22Rv1 (cell line): ENCODE data around the gene PCDH20.
A peak's percentile ranks its signal among the peaks of the same experiment; 100 is the strongest.

Source experiments
- H3K27ac ChIP-seq: fragments of 450-650 bp; 2 replicates; pipeline ENCODE4 v1.5.1; 2017
- ZFX ChIP-seq: fragments of 450-650 bp; IDR thresholded peaks from 2 replicates; pipeline ENCODE4 v1.6.1; 2017; ENCODE audit warnings: antibody characterized with exemption, borderline replicate concordance
- TF ChIP-seq, protein P1 (sequence below): fragments of 450-650 bp; IDR thresholded peaks from 2 replicates; pipeline ENCODE4 v1.5.1; 2017; ENCODE audit warnings: mild to moderate bottlenecking

The PCDH20 gene

DNA sequence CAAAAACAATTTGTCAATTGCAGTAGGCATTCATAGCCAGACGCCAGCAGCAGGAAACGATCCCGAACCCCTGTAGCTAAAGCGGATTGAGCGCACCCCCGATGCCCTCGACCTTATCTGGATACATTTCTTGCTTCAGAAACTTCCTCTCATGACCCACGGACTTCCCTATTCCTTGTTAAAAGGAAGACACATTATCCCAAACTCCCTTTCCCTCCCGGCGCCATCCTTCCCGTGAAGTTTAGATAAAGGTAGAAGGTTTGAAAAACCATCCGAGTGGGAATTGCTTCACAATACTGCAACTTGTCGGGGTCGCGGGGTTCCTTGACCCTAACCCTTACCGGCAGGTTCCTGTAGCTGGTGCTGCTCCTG, 977 bp downstream of the PCDH20 start:
- H3K27ac ChIP-seq = peak overlapping the region; percentile 93
- TF ChIP-seq, protein P1, sequence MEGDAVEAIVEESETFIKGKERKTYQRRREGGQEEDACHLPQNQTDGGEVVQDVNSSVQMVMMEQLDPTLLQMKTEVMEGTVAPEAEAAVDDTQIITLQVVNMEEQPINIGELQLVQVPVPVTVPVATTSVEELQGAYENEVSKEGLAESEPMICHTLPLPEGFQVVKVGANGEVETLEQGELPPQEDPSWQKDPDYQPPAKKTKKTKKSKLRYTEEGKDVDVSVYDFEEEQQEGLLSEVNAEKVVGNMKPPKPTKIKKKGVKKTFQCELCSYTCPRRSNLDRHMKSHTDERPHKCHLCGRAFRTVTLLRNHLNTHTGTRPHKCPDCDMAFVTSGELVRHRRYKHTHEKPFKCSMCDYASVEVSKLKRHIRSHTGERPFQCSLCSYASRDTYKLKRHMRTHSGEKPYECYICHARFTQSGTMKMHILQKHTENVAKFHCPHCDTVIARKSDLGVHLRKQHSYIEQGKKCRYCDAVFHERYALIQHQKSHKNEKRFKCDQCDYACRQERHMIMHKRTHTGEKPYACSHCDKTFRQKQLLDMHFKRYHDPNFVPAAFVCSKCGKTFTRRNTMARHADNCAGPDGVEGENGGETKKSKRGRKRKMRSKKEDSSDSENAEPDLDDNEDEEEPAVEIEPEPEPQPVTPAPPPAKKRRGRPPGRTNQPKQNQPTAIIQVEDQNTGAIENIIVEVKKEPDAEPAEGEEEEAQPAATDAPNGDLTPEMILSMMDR = no peak
- TF ChIP-seq ZFX = no peak

DNA sequence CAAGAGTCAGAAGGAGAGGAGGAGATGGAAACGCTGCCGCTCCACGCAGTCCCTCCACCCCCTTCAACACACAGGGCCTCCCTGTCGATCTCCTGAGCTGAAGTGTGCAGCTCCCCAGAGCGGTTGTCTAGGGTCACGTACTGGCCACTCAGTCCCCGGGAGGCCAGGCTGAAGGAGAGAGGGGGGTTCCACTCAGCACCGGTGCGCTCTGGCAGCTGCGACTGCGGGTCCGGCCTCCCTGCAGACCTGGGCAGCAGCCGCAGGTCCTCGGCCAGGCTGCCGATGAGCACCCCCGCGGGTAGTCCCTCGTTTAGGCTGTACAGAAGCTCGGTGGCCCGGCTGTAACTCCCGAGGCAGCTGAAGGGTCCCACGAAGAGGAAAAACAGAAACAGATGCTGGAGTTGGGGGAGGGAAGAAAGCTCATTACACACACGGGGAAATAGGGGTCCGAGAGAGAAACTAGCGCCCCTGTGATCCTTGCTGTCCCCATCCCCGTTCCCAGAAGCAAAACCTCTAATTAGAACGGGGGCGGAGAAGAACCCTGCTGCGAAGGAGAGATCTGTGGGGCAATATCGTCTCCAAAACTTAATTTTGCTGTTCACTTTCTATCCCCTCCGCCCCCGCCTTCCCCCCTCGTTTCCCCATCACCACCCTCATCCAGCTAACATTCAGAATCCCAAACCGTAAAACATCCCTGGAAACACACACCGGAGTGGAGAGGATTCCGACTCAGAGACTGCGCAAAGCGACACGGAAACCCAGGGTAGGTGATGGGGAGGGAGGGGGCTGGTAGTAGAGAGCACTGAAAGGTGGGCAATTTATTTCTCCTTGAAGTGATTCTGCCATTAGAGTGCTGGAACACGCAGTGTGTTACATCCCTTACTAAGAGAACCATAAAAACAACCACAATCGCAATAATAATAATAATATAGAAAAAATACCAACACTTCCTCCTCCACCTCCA, 1.8 kb downstream of the PCDH20 start:
- peak overlapping the region; percentile 93 for H3K27ac ChIP-seq
- TF ChIP-seq ZFX = no peak
- TF ChIP-seq, protein P1 = no peak

DNA sequence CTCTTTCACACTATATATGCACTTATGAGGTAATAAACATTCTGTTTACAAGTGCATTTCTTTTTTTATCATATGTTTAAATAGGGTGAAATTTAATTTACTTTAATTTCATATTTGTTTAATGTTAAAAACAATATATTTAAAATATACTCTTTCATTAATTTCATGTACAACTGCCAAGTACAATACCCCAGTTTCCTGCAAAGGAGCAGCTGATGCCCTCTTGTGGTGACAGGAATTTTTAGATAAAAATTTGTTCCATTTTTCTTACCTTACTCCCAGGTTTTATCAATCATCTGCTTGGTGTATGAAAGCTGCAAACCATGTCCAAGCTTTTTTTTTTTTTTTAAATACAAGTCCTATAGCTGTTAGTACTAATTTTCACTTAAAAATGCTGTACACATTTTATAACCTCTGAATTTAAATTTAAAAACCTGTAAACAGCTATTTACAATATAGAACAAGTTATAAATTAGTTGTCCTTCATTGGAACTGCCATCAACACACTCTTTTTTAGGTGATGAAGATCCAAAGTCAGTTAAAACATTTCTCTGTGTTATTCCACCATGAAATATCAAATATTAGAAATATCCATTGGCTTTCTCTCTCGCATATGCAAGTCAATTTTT, 4.9 kb downstream of the PCDH20 start:
- no peak overlapping the region for H3K27ac ChIP-seq
- TF ChIP-seq, protein P1 = peak; percentile 88
- TF ChIP-seq ZFX = no peak

DNA sequence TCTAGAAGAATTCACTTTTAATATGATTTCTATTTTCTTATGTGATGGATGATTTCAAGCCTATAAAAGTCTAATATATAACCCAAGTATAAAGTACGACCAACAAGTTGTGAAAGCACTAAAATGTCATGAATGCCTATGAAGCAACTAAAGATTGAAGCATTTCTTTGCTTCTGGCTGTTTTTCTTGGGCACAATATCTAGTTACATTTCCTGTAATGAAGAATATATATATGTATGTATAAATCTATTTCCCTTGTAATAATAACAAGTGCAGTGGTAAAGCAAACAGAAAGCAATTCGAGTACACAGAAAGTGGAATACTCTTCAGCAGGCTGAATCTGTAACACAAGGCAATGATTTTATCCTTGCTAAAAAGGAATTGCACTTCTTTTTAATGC, 5.4 kb downstream of the PCDH20 start:
- TF ChIP-seq, protein P1 = no peak
- no peak overlapping the region for H3K27ac ChIP-seq

DNA sequence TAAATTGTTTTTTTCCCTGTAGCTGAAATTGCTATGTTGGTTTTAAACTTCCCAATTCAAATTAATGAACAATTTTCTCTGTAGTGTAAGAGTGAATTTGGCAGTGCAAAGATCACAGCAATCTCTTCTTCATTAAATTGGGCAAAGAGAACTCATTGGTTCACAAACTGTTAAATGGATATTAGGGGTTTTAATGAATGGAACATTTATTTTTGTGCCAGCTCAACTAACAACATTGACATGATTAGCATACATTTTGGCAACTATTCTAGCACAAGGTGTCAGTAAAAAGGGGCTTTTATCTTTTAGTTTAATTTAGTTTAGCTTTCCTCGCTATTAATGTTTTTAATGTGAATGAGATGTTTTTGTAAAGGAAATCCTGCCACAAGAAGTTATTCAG, 7.1 kb downstream of the PCDH20 start:
- no peak for TF ChIP-seq ZFX
- TF ChIP-seq, protein P1 = no peak

DNA sequence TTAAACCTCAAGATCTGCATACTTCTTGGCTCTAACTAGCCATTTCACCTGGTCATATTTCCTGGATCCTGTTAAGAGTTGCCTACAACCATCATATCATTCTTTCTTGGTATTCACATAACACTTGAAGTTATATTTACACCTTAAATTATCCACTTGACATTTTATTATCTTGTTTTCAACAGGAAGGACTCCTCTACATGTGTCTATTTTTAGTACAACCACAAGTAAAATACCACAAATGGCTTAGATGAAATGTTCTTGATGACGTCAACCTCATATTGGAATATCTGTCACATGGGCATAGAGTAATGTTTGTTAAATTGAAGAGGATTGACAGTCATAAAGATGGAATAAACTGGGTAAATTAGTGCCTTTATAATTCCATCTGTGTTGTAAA, 9.4 kb downstream of the PCDH20 start:
- H3K27ac ChIP-seq = no peak overlapping the region
- TF ChIP-seq, protein P1 = no peak
- no peak for TF ChIP-seq ZFX

More for the DNA sequence above, 7.1 kb downstream of the PCDH20 start:
- H3K27ac ChIP-seq = no peak overlapping the region

DNA sequence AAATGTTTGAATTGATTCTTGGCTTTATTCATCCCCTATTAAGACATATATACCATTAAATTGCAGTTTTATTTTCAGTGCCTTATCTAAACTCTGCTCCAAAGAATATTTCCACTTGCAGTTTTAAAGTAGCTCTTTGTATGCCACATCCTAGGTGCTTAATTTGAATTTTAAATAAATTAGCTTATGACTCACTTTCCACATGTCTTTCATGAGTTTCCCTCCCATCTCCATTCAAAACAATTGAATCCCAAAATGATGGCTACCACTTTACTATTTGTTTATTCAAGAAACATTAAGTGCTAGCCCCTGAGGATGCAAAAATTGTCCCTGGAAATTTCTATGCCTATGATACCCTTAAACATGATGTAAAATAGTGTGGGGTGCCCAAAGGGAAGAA, 19.5 kb downstream of the PCDH20 start:
- no peak overlapping the region for H3K27ac ChIP-seq
- TF ChIP-seq, protein P1 = no peak
- TF ChIP-seq ZFX = no peak
